HepG2 (cell line): ENCODE measurements around the gene PAPOLB. TPM values are rescaled to one million over a fixed set of nuclear protein-coding genes. Genes with fewer than 3 reads are reported as not detected.

Experiments
- ATAC-seq: fragments of 200-7000 bp; cut with Tn5 transposase; 3 replicates; pipeline ENCODE4 v1.9.1; 2020; ENCODE audit warnings: mild to moderate bottlenecking, moderate library complexity
- BruUV-seq: library from RNA; stranded (reverse); fragments of 400-500 nt; replicated peaks from 2 replicates; lab custom pipeline; 2021; lab: Mats Ljungman, UMichigan
- CTCF ChIA-PET: fragments of 300-600 bp; formaldehyde crosslinking; extraction: SDS; loops from one replicate; lab custom pipeline; 2021; ENCODE audit warnings: low total read pairs, inconsistent platforms, low intra/inter-chr PET ratio; lab: Yijun Ruan, JAX
- POLR2A ChIA-PET: fragments of 350-600 bp; sonication (Branson Sonifier 250); formaldehyde crosslinking; loops from one replicate; lab custom pipeline; 2020; ENCODE audit warnings: antibody characterized with exemption, inconsistent platforms; lab: Yijun Ruan, JAX
- DNase-seq: peaks from one replicate; pipeline ENCODE4 v3.0.0-alpha.2; 2015; ENCODE audit warnings: low spot score
- FAIRE-seq: peaks from 3 replicates; lab custom pipeline; 2011; peaks lifted over from hg19 to GRCh38; lab: Jason Lieb, UNC
- H2AFZ ChIP-seq: one replicate; pipeline ENCODE4 v1.6.1; 2011; ENCODE audit warnings: low read length, inconsistent platforms
- H3K27ac ChIP-seq: fragments of 300-600 bp; 3 replicates; pipeline ENCODE4 v1.8.0; 2011; ENCODE audit warnings: mixed run types, mild to moderate bottlenecking, mixed read lengths, low read length, inconsistent platforms; ENCODE audit not compliant: insufficient read depth; ENCODE audit errors: extremely low read length
- H3K27me3 ChIP-seq, 2 experiments: fragments of 200-600 bp in 1 of 2; 2 replicates in 1 of 2; 3 replicates in 1 of 2; pipeline versions ENCODE4 v1.6.0 to v1.8.0; 2011; ENCODE audit warnings: low read length in 2 of 2, mild to moderate bottlenecking in 2 of 2, moderate library complexity in 2 of 2, inconsistent platforms in 1 of 2; ENCODE audit not compliant: insufficient read depth in 2 of 2, control insufficient read depth in 1 of 2
- H3K36me3 ChIP-seq, 2 experiments: fragments of 200-600 bp in 1 of 2; replicated peaks in 1 of 2; 2 replicates in 1 of 2; 3 replicates in 1 of 2; pipeline versions ENCODE4 v1.5.1 to v1.8.0; 2011; ENCODE audit warnings: low read length in 2 of 2, inconsistent platforms in 1 of 2; ENCODE audit not compliant: insufficient read depth in 2 of 2, control insufficient read depth in 1 of 2
- H3K4me1 ChIP-seq: 2 replicates; pipeline ENCODE4 v1.5.1; 2012; ENCODE audit warnings: low read length, inconsistent platforms; ENCODE audit not compliant: insufficient read depth
- H3K4me2 ChIP-seq: 2 replicates; pipeline ENCODE4 v1.6.0; 2011; ENCODE audit warnings: low read depth, low read length, inconsistent platforms
- H3K4me3 ChIP-seq, 3 experiments: fragments of 200-600 bp in 1 of 3; sonication (generic), shearing (Covaris generic) in 1 of 3; replicated peaks in 1 of 3; 2 replicates each; pipeline ENCODE4 v1.5.1; 2011 to 2016; ENCODE audit warnings: low read length in 3 of 3, inconsistent platforms in 2 of 3, low read depth in 2 of 3, mild to moderate bottlenecking in 2 of 3, control low read depth in 1 of 3, mixed read lengths in 1 of 3; ENCODE audit not compliant: insufficient read depth in 1 of 3
- H3K79me2 ChIP-seq: one replicate; pipeline ENCODE4 v1.6.1; 2011; ENCODE audit warnings: low read length, inconsistent platforms; ENCODE audit not compliant: insufficient read depth
- H3K9ac ChIP-seq: 2 replicates; pipeline ENCODE4 v1.6.0; 2011; ENCODE audit warnings: mild to moderate bottlenecking, low read depth, low read length, inconsistent platforms; ENCODE audit not compliant: insufficient read depth
- H3K9me3 ChIP-seq: 2 replicates; pipeline ENCODE4 v1.5.1; 2012; ENCODE audit warnings: mild to moderate bottlenecking, low read length
- H4K20me1 ChIP-seq: 2 replicates; pipeline ENCODE4 v1.6.0; 2011; ENCODE audit warnings: inconsistent platforms, mild to moderate bottlenecking, low read length, moderate library complexity; ENCODE audit not compliant: insufficient read depth
- CTCF ChIP-seq: sonication (generic); formaldehyde crosslinking; IDR thresholded peaks from 2 replicates; pipeline ENCODE4 v1.5.0; 2020; ENCODE audit warnings: mild to moderate bottlenecking, missing genetic modification reagents, moderate library complexity
- ZFP36 ChIP-seq: fragments of 150-350 bp; IDR thresholded peaks from 2 replicates; pipeline ENCODE4 v1.6.1; 2018; ENCODE audit warnings: borderline replicate concordance, low read length, low read depth; ENCODE audit not compliant: partially characterized antibody
- WGBS: methylation state at CpG from one replicate; pipeline ENCODE4 v1.1.6; 2017; ENCODE audit warnings: low lambda C conversion rate; 5-methylcytosine and 5-hydroxymethylcytosine counted together
- in situ Hi-C: cut with HindIII; loops from 2 replicates; pipeline ENCODE4 v1.10.0; 2017; ENCODE audit warnings: low pct_unique_long_range_greater_than_20kb; ENCODE audit not compliant: extremely low pct_ligation_motif_present
- intact Hi-C: fragments of 100-400 bp; cut with micrococcal nuclease; formaldehyde crosslinking; loops from one replicate; pipeline ENCODE4 v1.10.0; 2022; ENCODE audit not compliant: unreplicated experiment
- polyA plus RNA-seq, 8 experiments: library from polyadenylated mRNA; depleted of rRNA in 3 of 8; stranded (reverse) in 7 of 8; unstranded in 1 of 8; fragments of >200 nt; fragmentation: Illumina TruSeq in 4 of 8; extraction: Trizol in 4 of 8; gene quantifications; 2 replicates each; pipeline versions ENCODE4 v1.2.1 to v1.2.3, GENCODE V29; 2011 to 2016; ENCODE audit warnings: low read depth in 4 of 8, missing spikeins in 1 of 8, mixed read lengths in 1 of 8; ENCODE audit not compliant: insufficient read depth in 1 of 8
- total RNA-seq, 5 experiments: library from RNA; depleted of rRNA; stranded (reverse); fragments of >200 nt; fragmentation: Illumina TruSeq; extraction: Trizol; gene quantifications; 2 replicates each; pipeline ENCODE4 v1.2.3, GENCODE V29; 2016; ENCODE audit warnings: low read depth in 1 of 5
- TF ChIP-seq, protein P1 (sequence below): sonication (generic); formaldehyde crosslinking; IDR thresholded peaks from 2 replicates; pipeline ENCODE4 v1.4.0; 2020; ENCODE audit warnings: missing genetic modification reagents

The PAPOLB gene
- total and polyA plus RNA-seq, 2 of the 13 experiments (the other 11 are each of a cell fraction or from before 2014, with no cell fraction given): not detected

- H3K9ac ChIP-seq: no peak overlapping the region
- no peak for DNase-seq
- TF ChIP-seq, protein P1, sequence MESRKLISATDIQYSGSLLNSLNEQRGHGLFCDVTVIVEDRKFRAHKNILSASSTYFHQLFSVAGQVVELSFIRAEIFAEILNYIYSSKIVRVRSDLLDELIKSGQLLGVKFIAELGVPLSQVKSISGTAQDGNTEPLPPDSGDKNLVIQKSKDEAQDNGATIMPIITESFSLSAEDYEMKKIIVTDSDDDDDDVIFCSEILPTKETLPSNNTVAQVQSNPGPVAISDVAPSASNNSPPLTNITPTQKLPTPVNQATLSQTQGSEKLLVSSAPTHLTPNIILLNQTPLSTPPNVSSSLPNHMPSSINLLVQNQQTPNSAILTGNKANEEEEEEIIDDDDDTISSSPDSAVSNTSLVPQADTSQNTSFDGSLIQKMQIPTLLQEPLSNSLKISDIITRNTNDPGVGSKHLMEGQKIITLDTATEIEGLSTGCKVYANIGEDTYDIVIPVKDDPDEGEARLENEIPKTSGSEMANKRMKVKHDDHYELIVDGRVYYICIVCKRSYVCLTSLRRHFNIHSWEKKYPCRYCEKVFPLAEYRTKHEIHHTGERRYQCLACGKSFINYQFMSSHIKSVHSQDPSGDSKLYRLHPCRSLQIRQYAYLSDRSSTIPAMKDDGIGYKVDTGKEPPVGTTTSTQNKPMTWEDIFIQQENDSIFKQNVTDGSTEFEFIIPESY (CRISPR knock-in tag): peak; percentile 79; the same call in 1 of the 2 replicates
- TF ChIP-seq CTCF (CRISPR knock-in tag) (peak; percentile 34), ZFP36 (no peak)
- TF ChIP-seq, all 625 proteins: peak for 2
- 33% methylated on average over 14 of the region's 18 CpGs for WGBS
- no peaks in the 10 kb centered on the region for H3K36me3 ChIP-seq
- in situ Hi-C loops (no loop called here), intact Hi-C loops (loop anchor here (5.0 to 10.0 kb wide), 2 partner anchors 37 to 939 kb away; partner anchors contain the start of genes RADIL and RNF216)
- POLR2A ChIA-PET: no interaction called here
- no peak overlapping the region for H2AFZ ChIP-seq
- no peak overlapping the region for H3K4me3 ChIP-seq
- H3K27ac ChIP-seq: no peak overlapping the region
- H3K4me2 ChIP-seq: no peak overlapping the region
- H3K79me2 ChIP-seq: no peaks in the 10 kb centered on the region
- ATAC-seq (no peak), FAIRE-seq (no peak)
- BruUV-seq: no TSS peak
- no peaks in the 10 kb centered on the region for H4K20me1 ChIP-seq
- CTCF ChIA-PET: no interaction called here
- peaks cover 19% of the 10 kb centered on the region for H3K4me1 ChIP-seq
- no peaks in the 10 kb centered on the region for H3K9me3 ChIP-seq
- peaks cover 0 to 17% of the 10 kb centered on the region in 2 experiments; a peak in 2 of 5 replicates for H3K27me3 ChIP-seq
These were observed 16.1 kb downstream of the PAPOLB start for GRCh38 chr7:4845740-4846142.
